ENCODE data around the gene SPRR5. TPM values are rescaled to one million over a fixed set of nuclear protein-coding genes. Genes with fewer than 3 reads are reported as not detected.

SPRR5 gene, protein sequence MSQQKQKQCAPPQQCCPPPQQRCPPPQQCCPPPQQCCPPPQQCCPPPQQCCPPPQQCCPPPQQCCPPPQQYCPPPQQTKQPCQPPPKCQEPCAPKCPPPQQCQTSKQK
- total RNA-seq = not detected in 2 replicates

GRCh38 chr1:152946651-152947256 is at the start of gene SPRR5:
Gene SPRR5, plus strand, starts transcription at chr1:152947206. Its CDS starts 1,349 bp downstream, at chr1:152948555.

DNA sequence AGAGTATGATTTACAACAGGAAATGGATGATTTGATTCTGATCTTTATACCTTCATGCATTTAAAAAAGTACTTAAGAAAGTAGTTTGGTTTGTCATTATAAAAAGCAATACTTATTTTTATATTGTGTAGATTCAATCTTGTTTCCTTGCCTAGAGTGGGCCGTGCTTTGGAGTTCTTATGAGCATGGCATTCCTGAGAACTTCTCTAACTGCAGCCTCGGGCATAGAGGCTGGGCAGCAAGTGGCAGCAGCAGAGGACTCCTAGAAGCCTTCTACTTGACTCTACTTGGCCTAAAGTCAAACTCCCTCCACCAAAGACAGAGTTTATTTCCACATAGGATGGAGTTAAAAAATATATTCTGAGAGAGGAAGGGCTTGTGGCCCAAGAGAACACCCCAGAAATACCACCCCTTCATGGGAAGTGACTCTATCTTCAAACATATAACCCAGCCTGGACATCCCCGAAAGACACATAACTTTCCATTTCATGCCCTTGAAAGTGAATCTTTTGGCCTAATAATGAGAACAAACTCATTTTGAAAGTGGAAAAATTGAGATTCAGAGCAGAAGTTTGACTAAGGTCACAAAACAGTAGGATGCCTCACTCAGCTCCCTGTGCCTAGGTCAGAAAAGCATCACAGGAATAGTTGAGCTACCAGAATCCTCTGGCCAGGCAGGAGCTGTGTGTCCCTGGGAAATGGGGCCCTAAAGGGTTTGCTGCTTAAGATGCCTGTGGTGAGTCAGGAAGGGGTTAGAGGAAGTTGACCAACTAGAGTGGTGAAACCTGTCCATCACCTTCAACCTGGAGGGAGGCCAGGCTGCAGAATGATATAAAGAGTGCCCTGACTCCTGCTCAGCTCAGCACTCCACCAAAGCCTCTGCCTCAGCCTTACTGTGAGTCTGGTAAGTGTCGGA is 39.1 kb upstream of the SPRR5 start, which contains the start of gene IVL:
Gene IVL (plus strand): TSS at position 861 of the 916 bp plus-strand sequence. CDS start 1,252 bp downstream, outside the sequence.

GRCh38 chr1:152970495-152970894 is 23.5 kb downstream of the SPRR5 start, which contains the start of gene SPRR4:
Gene SPRR4, plus strand, starts transcription at chr1:152970648. Its CDS starts 1,243 bp downstream, at chr1:152971891.

GRCh38 chr1:152983743-152984142 is 36.7 kb downstream of the SPRR5 start, which contains the start of gene SPRR1A:
Gene SPRR1A, plus strand, starts transcription at chr1:152984081. Its CDS starts 1,150 bp downstream, at chr1:152985231.

Small RNA genes lying within 50 kb of the gene (small RNA-seq; reads per million reads assigned to genes)
- gene SPRR1A = not detected

Other genes starting within 250 kb of the SPRR5 start
- gene LCE2A, start 248.9 kb upstream of the SPRR5 start, total RNA-seq = not detected in 2 replicates
- not detected in 2 replicates for gene LCE4A, start 239.0 kb upstream of the SPRR5 start, total RNA-seq
- not detected in 2 replicates for gene KPRP, start 189.2 kb upstream of the SPRR5 start, total RNA-seq
- not detected in 2 replicates for gene LCE1F, start 172.1 kb upstream of the SPRR5 start, total RNA-seq
- not detected in 2 replicates for gene LCE1E, start 160.9 kb upstream of the SPRR5 start, total RNA-seq
- not detected in 2 replicates for gene LCE1D, start 150.5 kb upstream of the SPRR5 start, total RNA-seq
- not detected in 2 replicates for gene LCE1C, start 140.6 kb upstream of the SPRR5 start, total RNA-seq
- 0.22 TPM in 1 of 2 replicates, not detected in the other for gene LCE1B, start 135.2 kb upstream of the SPRR5 start, total RNA-seq
- gene LCE1A, start 119.7 kb upstream of the SPRR5 start, total RNA-seq = not detected in 2 replicates
- not detected in 2 replicates for gene LCE6A, start 104.3 kb upstream of the SPRR5 start, total RNA-seq
- not detected in 2 replicates for gene LCE7A, start 87.2 kb upstream of the SPRR5 start, total RNA-seq
- not detected in 2 replicates for gene SMCP, start 68.9 kb upstream of the SPRR5 start, total RNA-seq
- not detected in 2 replicates for gene IVL, start 38.7 kb upstream of the SPRR5 start, total RNA-seq
- not detected in 2 replicates for gene SPRR4, start 23.4 kb downstream of the SPRR5 start, total RNA-seq
- gene SPRR1A, start 36.9 kb downstream of the SPRR5 start, total RNA-seq = not detected in 2 replicates
- gene SPRR3, start 54.5 kb downstream of the SPRR5 start, total RNA-seq = not detected in 2 replicates
- gene SPRR1B, start 84.0 kb downstream of the SPRR5 start, total RNA-seq = not detected in 2 replicates
- gene SPRR2D, start 93.9 kb downstream of the SPRR5 start, total RNA-seq = not detected in 2 replicates
- gene SPRR2A, start 110.3 kb downstream of the SPRR5 start, total RNA-seq = not detected in 2 replicates
- not detected in 2 replicates for gene SPRR2B, start 124.4 kb downstream of the SPRR5 start, total RNA-seq
- not detected in 2 replicates for gene SPRR2E, start 147.3 kb downstream of the SPRR5 start, total RNA-seq
- gene SPRR2F, start 166.3 kb downstream of the SPRR5 start, total RNA-seq = not detected in 2 replicates
- not detected in 2 replicates for gene SPRR2G, start 203.7 kb downstream of the SPRR5 start, total RNA-seq

All from thoracic aorta endothelial cell (primary cell).